MCF 10A (cell line): ENCODE measurements around the gene ANKRD10. TPM values are rescaled to one million over a fixed set of nuclear protein-coding genes. Genes with fewer than 3 reads are reported as not detected.

Experiments
- BruUV-seq: library from RNA; stranded (reverse); fragments of 400-500 nt; replicated peaks from 2 replicates; lab custom pipeline; 2021; lab: Mats Ljungman, UMichigan
- CTCF ChIA-PET: fragments of 300-600 bp; sonication (Branson Sonifier 250); formaldehyde crosslinking; extraction: SDS; loops from one replicate; lab custom pipeline; 2021; ENCODE audit warnings: antibody characterized with exemption, inconsistent platforms; lab: Yijun Ruan, JAX
- POLR2A ChIA-PET: fragments of 300-600, 350-650 bp; sonication (Branson Sonifier 250); formaldehyde crosslinking; extraction: SDS; loops from one replicate; lab custom pipeline; 2020; ENCODE audit warnings: antibody characterized with exemption, inconsistent platforms; lab: Yijun Ruan, JAX
- DNase-seq: peaks from one replicate; pipeline ENCODE4 v3.0.0-alpha.2; 2018; ENCODE audit not compliant: unreplicated experiment
- H3K27ac Mint-ChIP-seq: one replicate; pipeline ENCODE4 v1.8.0; 2022; ENCODE audit warnings: mild to moderate bottlenecking, low read depth, mixed read lengths; ENCODE audit not compliant: unreplicated experiment
- H3K27me3 Mint-ChIP-seq: one replicate; pipeline ENCODE4 v1.8.0; 2022; ENCODE audit warnings: mixed read lengths; ENCODE audit not compliant: insufficient read depth, unreplicated experiment
- H3K36me3 Mint-ChIP-seq: one replicate; pipeline ENCODE4 v1.8.0; 2022; ENCODE audit warnings: mild to moderate bottlenecking, moderate library complexity, mixed read lengths; ENCODE audit not compliant: insufficient read depth, unreplicated experiment
- H3K4me1 Mint-ChIP-seq: one replicate; pipeline ENCODE4 v1.8.0; 2022; ENCODE audit warnings: mixed read lengths; ENCODE audit not compliant: insufficient read depth, unreplicated experiment
- H3K4me3 Mint-ChIP-seq: one replicate; pipeline ENCODE4 v1.8.0; 2022; ENCODE audit warnings: mild to moderate bottlenecking, moderate library complexity, mixed read lengths; ENCODE audit not compliant: unreplicated experiment
- H3K9me3 Mint-ChIP-seq: one replicate; pipeline ENCODE4 v1.8.0; 2022; ENCODE audit warnings: mixed read lengths; ENCODE audit not compliant: unreplicated experiment
- intact Hi-C: fragments of 100-400 bp; cut with micrococcal nuclease; formaldehyde crosslinking; loops from 2 replicates; pipeline ENCODE4 v1.14.1; 2022
- total RNA-seq: library from RNA; stranded (reverse); gene quantifications from 2 replicates; pipeline ENCODE4 v1.2.3, GENCODE V29; 2022
- TF ChIP-seq, protein P1 (sequence below): fragments of 200-600 bp; IDR thresholded peaks from one replicate; pipeline ENCODE4 v1.8.0; 2022; ENCODE audit warnings: antibody characterized with exemption, mild to moderate bottlenecking; ENCODE audit not compliant: unreplicated experiment

ANKRD10 gene
- total RNA-seq, 1 experiment from 2014 or later, result 61.7 TPM

DNA sequence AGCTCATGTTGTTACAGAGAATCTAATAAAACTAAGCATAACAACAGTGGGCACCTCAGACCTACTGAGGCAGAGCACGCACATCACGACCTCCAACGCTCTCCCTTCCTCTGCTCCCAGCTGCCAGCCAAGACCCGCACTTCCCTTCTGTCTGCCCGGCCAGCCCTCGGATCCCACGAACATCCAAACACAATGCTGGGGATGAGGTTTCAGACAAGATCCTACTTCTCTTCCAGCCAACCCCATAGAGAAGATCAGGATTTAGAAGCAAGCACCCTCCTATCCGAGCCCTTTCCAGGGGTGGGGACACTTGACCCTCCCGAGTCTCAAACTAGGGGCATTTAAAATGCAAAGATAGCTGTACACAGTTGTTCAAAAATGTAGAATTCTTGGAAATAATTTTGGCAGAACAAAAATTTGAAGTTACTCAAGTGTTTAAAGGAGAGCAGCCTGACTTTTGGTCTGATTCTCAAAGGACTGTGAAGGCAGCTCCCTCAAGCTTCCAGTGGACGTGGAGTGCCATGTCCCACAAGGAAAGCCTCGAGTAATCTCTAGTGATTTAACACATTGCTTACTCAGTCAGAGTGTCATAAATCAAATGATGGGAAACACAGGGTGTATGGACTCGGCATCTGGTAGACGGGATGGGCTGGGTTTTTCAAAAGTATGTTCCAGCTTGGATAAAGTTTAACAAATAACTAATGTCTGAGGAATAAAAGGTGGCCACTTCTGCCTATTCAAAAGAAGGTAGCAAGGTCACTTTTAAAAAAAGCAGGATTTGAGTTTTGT is 32.8 kb downstream of the ANKRD10 start:
- Mint-ChIP-seq H3K27ac (no peak overlapping the region), H3K27me3 (no peaks in the 10 kb centered on the region), H3K36me3 (peaks cover 5% of the 10 kb centered on the region), H3K4me1 (no peaks in the 10 kb centered on the region), H3K9me3 (no peaks in the 10 kb centered on the region), H3K4me3 (no peak overlapping the region)
- TF ChIP-seq, protein P1, sequence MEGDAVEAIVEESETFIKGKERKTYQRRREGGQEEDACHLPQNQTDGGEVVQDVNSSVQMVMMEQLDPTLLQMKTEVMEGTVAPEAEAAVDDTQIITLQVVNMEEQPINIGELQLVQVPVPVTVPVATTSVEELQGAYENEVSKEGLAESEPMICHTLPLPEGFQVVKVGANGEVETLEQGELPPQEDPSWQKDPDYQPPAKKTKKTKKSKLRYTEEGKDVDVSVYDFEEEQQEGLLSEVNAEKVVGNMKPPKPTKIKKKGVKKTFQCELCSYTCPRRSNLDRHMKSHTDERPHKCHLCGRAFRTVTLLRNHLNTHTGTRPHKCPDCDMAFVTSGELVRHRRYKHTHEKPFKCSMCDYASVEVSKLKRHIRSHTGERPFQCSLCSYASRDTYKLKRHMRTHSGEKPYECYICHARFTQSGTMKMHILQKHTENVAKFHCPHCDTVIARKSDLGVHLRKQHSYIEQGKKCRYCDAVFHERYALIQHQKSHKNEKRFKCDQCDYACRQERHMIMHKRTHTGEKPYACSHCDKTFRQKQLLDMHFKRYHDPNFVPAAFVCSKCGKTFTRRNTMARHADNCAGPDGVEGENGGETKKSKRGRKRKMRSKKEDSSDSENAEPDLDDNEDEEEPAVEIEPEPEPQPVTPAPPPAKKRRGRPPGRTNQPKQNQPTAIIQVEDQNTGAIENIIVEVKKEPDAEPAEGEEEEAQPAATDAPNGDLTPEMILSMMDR, result no peak
- no peak for DNase-seq
- BruUV-seq, result no TSS peak
- intact Hi-C loops, result no loop called here
- POLR2A ChIA-PET, result interaction anchor here (0.6 to 1.1 kb wide), 3 partner anchors 12 to 213 kb away, joined by 3 to 4 read pairs (median 3); no protein-coding TSS in a partner anchor
- CTCF ChIA-PET, result interaction anchor here (0.7 to 1.1 kb wide), 2 partner anchors 12 to 288 kb away, joined by 3 read pairs; no protein-coding TSS in a partner anchor

DNA sequence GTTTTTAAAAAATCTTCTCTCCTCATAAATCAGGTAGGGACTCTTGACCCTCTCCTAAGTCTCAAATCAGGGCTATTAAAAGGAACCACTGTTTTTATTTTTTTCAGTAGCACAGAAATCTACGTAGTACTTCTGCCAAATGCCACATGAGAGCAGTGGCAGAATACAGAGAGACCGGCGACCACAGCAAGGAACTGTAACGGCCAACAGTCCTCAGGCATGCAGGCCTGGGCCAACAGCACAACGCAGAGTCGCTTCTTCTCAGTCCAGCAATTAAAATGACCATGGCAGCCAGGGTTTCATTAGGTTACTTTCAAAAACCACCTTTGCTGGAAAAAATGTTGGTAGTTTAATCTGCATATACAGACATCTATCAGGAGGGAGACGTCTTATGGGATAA is 34.2 kb downstream of the ANKRD10 start:
- Mint-ChIP-seq H3K27me3 (no peaks in the 10 kb centered on the region), H3K27ac (no peak overlapping the region), H3K9me3 (no peaks in the 10 kb centered on the region), H3K4me3 (no peak overlapping the region), H3K4me1 (no peaks in the 10 kb centered on the region), H3K36me3 (peaks cover 5% of the 10 kb centered on the region)
- POLR2A ChIA-PET, result interaction anchor here (0.7 to 1.3 kb wide), 2 partner anchors 10 to 15 kb away, joined by 3 to 4 read pairs; no protein-coding TSS in a partner anchor
- TF ChIP-seq, protein P1, result no peak
- DNase-seq, result no peak
- intact Hi-C loops, result no loop called here
- BruUV-seq, result no TSS peak
- CTCF ChIA-PET, result interaction anchor here (0.6 kb wide), 1 partner anchor 117 kb away, joined by 3 read pairs; no protein-coding TSS in a partner anchor

GRCh38 chr13:110879482-110879881 is 35.4 kb downstream of the ANKRD10 start:
- Mint-ChIP-seq H3K4me1 (peaks cover 5% of the 10 kb centered on the region), H3K36me3 (peaks cover 9% of the 10 kb centered on the region), H3K27ac (no peak overlapping the region), H3K27me3 (no peaks in the 10 kb centered on the region), H3K4me3 (no peak overlapping the region), H3K9me3 (no peaks in the 10 kb centered on the region)
- BruUV-seq, result no TSS peak
- intact Hi-C loops, result no loop called here
- POLR2A ChIA-PET, result interaction anchor here (0.5 kb wide), 2 partner anchors 11 to 263 kb away, joined by 3 read pairs; no protein-coding TSS in a partner anchor
- CTCF ChIA-PET, result no interaction called here
- no peak for DNase-seq
- TF ChIP-seq, protein P1, result no peak

DNA sequence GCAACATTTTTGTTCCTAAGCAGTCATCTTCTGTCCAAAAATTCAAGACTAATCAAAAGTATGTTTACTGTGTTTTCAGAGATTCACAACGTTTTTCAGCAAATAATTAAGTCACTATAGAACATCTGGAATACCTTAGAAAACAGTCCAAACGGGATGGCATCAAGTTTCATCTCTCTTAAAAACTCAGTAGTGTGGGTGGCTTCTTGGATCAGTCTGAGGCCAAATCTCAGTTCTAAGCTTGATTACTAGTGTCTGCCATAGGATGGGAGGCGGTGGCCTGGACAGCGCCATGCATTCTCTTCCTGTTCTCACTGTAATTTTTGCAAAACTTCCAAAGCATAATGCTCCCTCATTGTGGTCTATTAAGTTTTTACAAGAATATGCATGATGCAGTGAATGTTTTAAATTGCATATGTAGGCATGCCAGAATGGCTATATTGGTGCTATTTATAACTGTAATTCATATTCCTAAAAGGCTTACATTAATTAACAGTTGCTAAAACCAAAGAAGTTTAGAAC is 37.1 kb downstream of the ANKRD10 start:
- no peak overlapping the region for H3K4me3 Mint-ChIP-seq
- H3K9me3 Mint-ChIP-seq, result no peaks in the 10 kb centered on the region
- no peak for DNase-seq
- BruUV-seq, result no TSS peak
- TF ChIP-seq, protein P1, result no peak
- ChIA-PET POLR2A (no interaction called here), CTCF (interaction anchor here (0.6 kb wide), 1 partner anchor 197 kb away, joined by 4 read pairs; no protein-coding TSS in a partner anchor)
- intact Hi-C loops, result no loop called here
- H3K4me1 Mint-ChIP-seq, result peaks cover 5% of the 10 kb centered on the region
- H3K27me3 Mint-ChIP-seq, result no peaks in the 10 kb centered on the region
- H3K27ac Mint-ChIP-seq, result no peak overlapping the region
- peaks cover 9% of the 10 kb centered on the region for H3K36me3 Mint-ChIP-seq
